Cardiac fibroblast (primary cell): Measurements from ENCODE around the gene TTBK2.
"Not testable (repeated sequence)": the region's sequence is repeated elsewhere in the genome, so short reads cannot be mapped to it uniquely, and the experiment has no call there.

Experiments used
- DNase-seq, 2 donors: peaks; one replicate each; pipeline versions ENCODE4 v3.0.0 to v3.0.0-alpha.2; 2010; ENCODE audit warnings: low read depth in 2 of 2
- H3K4me3 ChIP-seq, 2 donors: replicated peaks in 1 of 2; 1 replicate in 1 of 2; 2 replicates in 1 of 2; pipeline ENCODE4 v1.5.1; 2011; ENCODE audit warnings: low read depth in 2 of 2, low read length in 2 of 2, mild to moderate bottlenecking in 2 of 2, moderate library complexity in 1 of 2
- CTCF ChIP-seq: IDR thresholded peaks from one replicate; pipeline ENCODE4 v1.5.1; 2011; ENCODE audit warnings: low read depth, mild to moderate bottlenecking, low read length, inconsistent platforms

TTBK2 gene

DNA sequence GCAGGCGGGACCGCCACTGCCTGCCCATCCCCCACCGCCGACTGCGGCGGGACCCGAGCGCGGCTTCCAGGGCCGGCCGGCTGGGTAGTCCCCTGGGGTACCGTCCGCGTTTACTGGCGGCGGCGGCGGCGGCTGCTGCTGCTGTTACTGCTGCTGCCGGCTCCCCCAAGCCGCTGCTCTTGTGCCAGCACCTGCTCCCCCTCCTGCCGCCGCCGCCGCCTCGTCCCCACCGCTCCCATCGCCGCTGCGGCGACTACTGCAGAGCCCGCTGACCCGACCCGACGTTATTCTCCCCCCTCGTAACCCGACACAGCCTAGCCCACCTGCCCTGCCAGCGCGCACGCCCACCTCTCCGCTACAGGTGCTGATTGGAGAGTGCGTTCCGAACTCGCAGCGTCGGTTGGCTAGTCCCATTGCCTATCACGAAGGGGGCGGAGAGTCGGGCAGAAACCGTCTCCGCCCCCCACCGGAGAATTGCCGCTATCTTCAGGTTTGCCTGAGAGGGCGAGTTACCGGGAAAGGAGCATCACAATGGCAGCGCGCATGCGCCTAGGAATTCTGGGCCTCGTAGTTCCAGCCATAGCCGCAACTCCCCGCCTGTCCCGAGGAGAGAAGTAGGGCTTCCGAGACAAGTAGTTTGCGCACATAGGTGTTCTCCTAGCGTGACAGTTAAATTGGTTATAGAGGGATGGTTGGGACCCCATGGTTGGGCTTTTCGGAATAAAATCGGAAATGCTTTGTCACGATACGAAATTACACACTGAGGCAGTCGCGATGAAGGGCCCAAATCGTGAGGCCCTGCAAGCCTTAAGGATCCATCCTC is at the start of gene TTBK2:
Gene TTBK2, minus strand, starts transcription at position 260 of the 823 bp plus-strand sequence. CDS start 42,161 bp downstream, outside the sequence.
- TF ChIP-seq CTCF = peak; percentile 20
- DNase-seq = peak; percentile 99 to 100
- H3K4me3 ChIP-seq = peak within 1 kb of the TSS; percentile 82 to 85

DNA sequence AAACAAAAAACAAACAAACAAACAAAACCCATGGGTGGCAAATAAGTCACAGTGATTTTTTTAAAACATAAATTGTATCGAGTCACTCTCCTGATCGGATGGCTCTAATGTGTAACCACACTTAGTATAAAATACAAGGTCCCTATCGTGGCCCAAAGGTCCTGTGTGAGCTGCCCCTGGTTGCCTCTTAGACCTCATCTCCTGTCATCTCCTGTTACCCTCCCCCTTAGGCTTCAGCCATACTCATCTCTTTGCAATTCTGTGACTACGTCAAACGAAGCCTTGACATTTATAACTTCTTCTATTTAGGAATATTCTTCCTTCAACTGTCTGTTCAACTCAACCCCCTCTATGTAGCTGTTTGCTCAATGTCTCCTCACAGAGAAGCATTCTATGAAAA is 43.9 kb upstream of the TTBK2 start:
- no peak for DNase-seq
- no peak overlapping the region for H3K4me3 ChIP-seq
- TF ChIP-seq CTCF = no peak

- DNase-seq = peak in 1 of 2 donors; percentile 86
- H3K4me3 ChIP-seq = no peak overlapping the region
- no peak for TF ChIP-seq CTCF
Observed at GRCh38 chr15:42955518-42955917, 34.9 kb upstream of the TTBK2 start.

- no peak for DNase-seq
- TF ChIP-seq CTCF = no peak
- H3K4me3 ChIP-seq = no peak overlapping the region
Observed at GRCh38 chr15:42954291-42954690, 33.7 kb upstream of the TTBK2 start.

- DNase-seq, H3K4me3 ChIP-seq: not testable (repeated sequence)
Observed at GRCh38 chr15:42948898-42949297, 28.3 kb upstream of the TTBK2 start.

DNA sequence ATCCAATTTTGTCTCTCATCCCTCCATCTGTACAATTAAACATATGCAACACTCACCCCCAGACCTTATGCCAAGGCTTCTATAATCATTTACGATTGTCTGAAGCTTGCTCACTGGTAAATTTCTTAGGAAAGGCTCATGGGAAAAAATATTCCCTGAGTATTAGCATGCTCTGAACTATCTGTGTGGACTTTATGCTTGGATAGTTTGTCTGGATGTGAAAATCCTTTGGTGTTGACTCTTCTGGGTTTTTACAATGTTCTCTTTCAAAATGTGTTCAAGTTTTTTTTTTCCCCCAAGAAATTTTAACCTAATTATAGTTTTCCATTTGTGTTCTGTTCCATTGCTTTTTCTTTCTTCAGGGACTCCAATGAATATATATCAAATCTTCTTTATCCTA is 19.9 kb upstream of the TTBK2 start:
- no peak for TF ChIP-seq CTCF
- no peak overlapping the region for H3K4me3 ChIP-seq
- DNase-seq = no peak

DNA sequence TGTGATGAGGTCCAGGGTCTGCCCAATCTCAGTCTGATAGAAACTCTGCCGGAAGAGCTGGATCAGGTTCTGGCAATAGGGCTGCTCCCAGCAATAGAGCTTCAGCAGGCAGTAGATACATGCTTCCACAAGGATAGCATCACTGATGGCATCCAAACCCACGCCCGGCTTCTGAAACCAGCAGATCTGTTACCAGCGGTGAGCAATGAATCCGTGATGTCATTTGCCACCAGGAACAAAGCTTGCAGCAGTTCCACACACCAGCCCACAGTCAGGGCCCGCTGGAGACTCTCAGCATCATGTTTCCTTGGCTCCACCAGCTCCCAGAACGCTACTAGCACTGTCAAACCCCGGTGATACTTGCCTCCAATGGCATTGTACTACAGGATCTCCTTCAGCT is 19.3 kb upstream of the TTBK2 start:
- no peak for DNase-seq
- TF ChIP-seq CTCF = no peak
- no peak overlapping the region for H3K4me3 ChIP-seq
